GM12801 (cell line): ENCODE data around the gene MAGEA8.

ENCODE experiments used
- CTCF ChIP-seq: IDR thresholded peaks from one replicate; pipeline ENCODE4 v1.5.1; 2011; ENCODE audit warnings: control low read depth; ENCODE audit not compliant: insufficient read length; ENCODE audit errors: extremely low read depth

The MAGEA8 gene

GRCh38 chrX:149881081-149881711, at the start of gene MAGEA8:
Gene MAGEA8 (plus strand): TSS chrX:149881183. CDS start chrX:149884273, 3,090 bp downstream.
- no peak for TF ChIP-seq CTCF

GRCh38 chrX:149831473-149831872, 49.5 kb upstream of the MAGEA8 start:
- no peak for TF ChIP-seq CTCF

- no peak for TF ChIP-seq CTCF
These were observed 43.8 kb upstream of the MAGEA8 start for GRCh38 chrX:149837167-149837566.

- no peak for TF ChIP-seq CTCF
These were observed 43.3 kb upstream of the MAGEA8 start for GRCh38 chrX:149837639-149838038.

- TF ChIP-seq CTCF: no peak
These were observed 39.1 kb upstream of the MAGEA8 start for GRCh38 chrX:149841929-149842328.

- no peak for TF ChIP-seq CTCF
These were observed 35.6 kb upstream of the MAGEA8 start for GRCh38 chrX:149845385-149845784.

- TF ChIP-seq CTCF: no peak
These were observed 34.2 kb upstream of the MAGEA8 start for GRCh38 chrX:149846789-149847188.
